ENCODE results near the gene NOG. TPM values are rescaled to one million over a fixed set of nuclear protein-coding genes. Genes with fewer than 3 reads are reported as not detected.

NOG gene
- total and polyA plus RNA-seq, 10 of the 15 experiments (the other 5 are each of a cell fraction or from before 2014, with no cell fraction given): 0.10 TPM; not detected in 9

DNA sequence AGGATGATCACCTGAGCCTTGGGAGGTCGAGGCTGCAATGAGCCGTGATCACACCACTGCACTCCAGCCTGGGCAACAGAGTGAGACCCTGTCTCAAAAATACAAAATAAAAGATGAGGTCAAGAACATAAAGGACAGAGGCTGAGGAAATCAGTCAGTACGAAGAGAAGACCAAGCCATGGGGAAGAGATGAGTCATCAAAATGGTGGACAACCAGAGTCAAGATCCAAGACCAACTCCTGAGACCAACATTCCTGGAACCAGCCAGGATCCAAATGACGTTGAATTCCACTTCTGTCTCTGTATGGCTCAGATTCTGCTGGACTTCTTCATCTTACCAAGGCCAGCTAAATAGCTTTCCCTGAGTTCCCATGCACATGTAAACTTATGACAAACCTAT, 44.8 kb upstream of the NOG start:
- FAIRE-seq (no peak), DNase-seq (ENCODE audit: low read depth, low spot score) (no peak), ATAC-seq (no peak)
- ChIA-PET SMC1A (ENCODE audit: uncharacterized antibody, unreplicated experiment) (no interaction called here), POLR2A (no interaction called here), CTCF (no interaction called here), RAD21 (ENCODE audit: unreplicated experiment) (no interaction called here)
- H3K27ac ChIP-seq (ENCODE audit: control insufficient read depth, insufficient read depth): no peak overlapping the region
- no peaks in the 10 kb centered on the region for H4K20me1 ChIP-seq (ENCODE audit: control insufficient read depth, insufficient read depth)
- no TSS peak for BruUV-seq (replicated peaks)
- H2AFZ ChIP-seq (ENCODE audit: control insufficient read depth, low read depth, low read length): no peak overlapping the region
- H3K79me2 ChIP-seq (ENCODE audit: control insufficient read depth, insufficient read depth, low read length): no peaks in the 10 kb centered on the region
- in situ Hi-C loops (cut with MboI) (no loop called here), intact Hi-C loops (cut with micrococcal nuclease; ENCODE audit: unreplicated experiment) (no loop called here)
- no peaks in the 10 kb centered on the region; a peak in 1 of 4 replicates for H3K27me3 ChIP-seq (replicated peaks in 1 of 2; ENCODE audit: control insufficient read depth in 2 of 2, insufficient read depth in 2 of 2, low read length in 1 of 2)
- H3K4me3 ChIP-seq: no peak overlapping the region
- no peak overlapping the region for H3K9ac ChIP-seq (ENCODE audit: control insufficient read depth, insufficient read depth, low read length)
- H3K4me1 ChIP-seq (ENCODE audit: control insufficient read depth, insufficient read depth, low read length): no peaks in the 10 kb centered on the region
- no peaks in the 10 kb centered on the region for H3K36me3 ChIP-seq (ENCODE audit: control insufficient read depth in 2 of 2, insufficient read depth in 2 of 2, low read length in 1 of 2)
- 12% methylated on average over 4 of the region's 4 CpGs for WGBS (ENCODE audit: insufficient coverage, insufficient replicate concordance, low lambda C conversion rate, missing lambda C conversion rate)
- H3K4me2 ChIP-seq (ENCODE audit: control insufficient read depth, insufficient read depth): no peak overlapping the region
- H3K9me3 ChIP-seq (replicated peaks; ENCODE audit: control insufficient read depth, insufficient read depth, low read length): peaks cover 3% of the 10 kb centered on the region; the same call in 1 of the 3 replicates
- TF ChIP-seq, protein P1, sequence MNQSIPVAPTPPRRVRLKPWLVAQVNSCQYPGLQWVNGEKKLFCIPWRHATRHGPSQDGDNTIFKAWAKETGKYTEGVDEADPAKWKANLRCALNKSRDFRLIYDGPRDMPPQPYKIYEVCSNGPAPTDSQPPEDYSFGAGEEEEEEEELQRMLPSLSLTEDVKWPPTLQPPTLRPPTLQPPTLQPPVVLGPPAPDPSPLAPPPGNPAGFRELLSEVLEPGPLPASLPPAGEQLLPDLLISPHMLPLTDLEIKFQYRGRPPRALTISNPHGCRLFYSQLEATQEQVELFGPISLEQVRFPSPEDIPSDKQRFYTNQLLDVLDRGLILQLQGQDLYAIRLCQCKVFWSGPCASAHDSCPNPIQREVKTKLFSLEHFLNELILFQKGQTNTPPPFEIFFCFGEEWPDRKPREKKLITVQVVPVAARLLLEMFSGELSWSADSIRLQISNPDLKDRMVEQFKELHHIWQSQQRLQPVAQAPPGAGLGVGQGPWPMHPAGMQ (IDR thresholded peaks at IDR 0.05; ENCODE audit: borderline replicate concordance): no peak
- no peak for TF ChIP-seq CHD1 (IDR thresholded peaks at IDR 0.05; ENCODE audit: low read depth, low read length)
- no peak for TF ChIP-seq FOXK2 (IDR thresholded peaks at IDR 0.05)
- TF ChIP-seq, protein P2, sequence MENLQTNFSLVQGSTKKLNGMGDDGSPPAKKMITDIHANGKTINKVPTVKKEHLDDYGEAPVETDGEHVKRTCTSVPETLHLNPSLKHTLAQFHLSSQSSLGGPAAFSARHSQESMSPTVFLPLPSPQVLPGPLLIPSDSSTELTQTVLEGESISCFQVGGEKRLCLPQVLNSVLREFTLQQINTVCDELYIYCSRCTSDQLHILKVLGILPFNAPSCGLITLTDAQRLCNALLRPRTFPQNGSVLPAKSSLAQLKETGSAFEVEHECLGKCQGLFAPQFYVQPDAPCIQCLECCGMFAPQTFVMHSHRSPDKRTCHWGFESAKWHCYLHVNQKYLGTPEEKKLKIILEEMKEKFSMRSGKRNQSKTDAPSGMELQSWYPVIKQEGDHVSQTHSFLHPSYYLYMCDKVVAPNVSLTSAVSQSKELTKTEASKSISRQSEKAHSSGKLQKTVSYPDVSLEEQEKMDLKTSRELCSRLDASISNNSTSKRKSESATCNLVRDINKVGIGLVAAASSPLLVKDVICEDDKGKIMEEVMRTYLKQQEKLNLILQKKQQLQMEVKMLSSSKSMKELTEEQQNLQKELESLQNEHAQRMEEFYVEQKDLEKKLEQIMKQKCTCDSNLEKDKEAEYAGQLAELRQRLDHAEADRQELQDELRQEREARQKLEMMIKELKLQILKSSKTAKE (IDR thresholded peaks at IDR 0.05; ENCODE audit: low read depth, poor library complexity, severe bottlenecking): no peak
- no peak for TF ChIP-seq SIX5 (IDR thresholded peaks at IDR 0.05; ENCODE audit: low read depth, low read length, severe bottlenecking)
- no peak for TF ChIP-seq RCOR1 (conservative IDR thresholded peaks at IDR 0.05; ENCODE audit: low read depth, low read length)
- no peak for TF ChIP-seq TCF12 (IDR thresholded peaks at IDR 0.05; ENCODE audit: low read depth, low read length)
- TF ChIP-seq LARP7 (IDR thresholded peaks at IDR 0.05): no peak
- TF ChIP-seq NR2C2 (IDR thresholded peaks at IDR 0.05; ENCODE audit: borderline replicate concordance, control insufficient read depth, insufficient read length, low read depth): no peak
- TF ChIP-seq NFIC (IDR thresholded peaks at IDR 0.05; ENCODE audit: low read depth, low read length): no peak
- TF ChIP-seq, protein P3, sequence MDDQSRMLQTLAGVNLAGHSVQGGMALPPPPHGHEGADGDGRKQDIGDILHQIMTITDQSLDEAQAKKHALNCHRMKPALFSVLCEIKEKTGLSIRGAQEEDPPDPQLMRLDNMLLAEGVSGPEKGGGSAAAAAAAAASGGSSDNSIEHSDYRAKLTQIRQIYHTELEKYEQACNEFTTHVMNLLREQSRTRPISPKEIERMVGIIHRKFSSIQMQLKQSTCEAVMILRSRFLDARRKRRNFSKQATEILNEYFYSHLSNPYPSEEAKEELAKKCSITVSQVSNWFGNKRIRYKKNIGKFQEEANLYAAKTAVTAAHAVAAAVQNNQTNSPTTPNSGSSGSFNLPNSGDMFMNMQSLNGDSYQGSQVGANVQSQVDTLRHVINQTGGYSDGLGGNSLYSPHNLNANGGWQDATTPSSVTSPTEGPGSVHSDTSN (IDR thresholded peaks at IDR 0.05; ENCODE audit: insufficient replicate concordance, low read depth, low read length): no peak
- TF ChIP-seq SUPT20H (IDR thresholded peaks at IDR 0.05; ENCODE audit: borderline replicate concordance, control insufficient read depth, low read depth, low read length): no peak
- TF ChIP-seq SMAD5 (IDR thresholded peaks at IDR 0.05; ENCODE audit: low read depth): no peak
- TF ChIP-seq, protein P4, sequence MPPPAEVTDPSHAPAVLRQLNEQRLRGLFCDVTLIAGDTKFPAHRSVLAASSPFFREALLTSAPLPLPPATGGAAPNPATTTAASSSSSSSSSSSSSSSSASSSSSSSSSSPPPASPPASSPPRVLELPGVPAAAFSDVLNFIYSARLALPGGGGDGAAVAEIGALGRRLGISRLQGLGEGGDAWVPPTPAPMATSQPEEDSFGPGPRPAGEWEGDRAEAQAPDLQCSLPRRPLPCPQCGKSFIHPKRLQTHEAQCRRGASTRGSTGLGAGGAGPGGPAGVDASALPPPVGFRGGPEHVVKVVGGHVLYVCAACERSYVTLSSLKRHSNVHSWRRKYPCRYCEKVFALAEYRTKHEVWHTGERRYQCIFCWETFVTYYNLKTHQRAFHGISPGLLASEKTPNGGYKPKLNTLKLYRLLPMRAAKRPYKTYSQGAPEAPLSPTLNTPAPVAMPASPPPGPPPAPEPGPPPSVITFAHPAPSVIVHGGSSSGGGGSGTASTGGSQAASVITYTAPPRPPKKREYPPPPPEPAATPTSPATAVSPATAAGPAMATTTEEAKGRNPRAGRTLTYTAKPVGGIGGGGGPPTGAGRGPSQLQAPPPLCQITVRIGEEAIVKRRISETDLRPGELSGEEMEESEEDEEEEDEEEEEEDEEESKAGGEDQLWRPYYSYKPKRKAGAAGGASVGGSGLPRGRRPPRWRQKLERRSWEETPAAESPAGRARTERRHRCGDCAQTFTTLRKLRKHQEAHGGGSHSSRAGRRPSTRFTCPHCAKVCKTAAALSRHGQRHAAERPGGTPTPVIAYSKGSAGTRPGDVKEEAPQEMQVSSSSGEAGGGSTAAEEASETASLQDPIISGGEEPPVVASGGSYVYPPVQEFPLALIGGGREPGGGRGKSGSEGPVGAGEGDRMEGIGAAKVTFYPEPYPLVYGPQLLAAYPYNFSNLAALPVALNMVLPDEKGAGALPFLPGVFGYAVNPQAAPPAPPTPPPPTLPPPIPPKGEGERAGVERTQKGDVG (CRISPR knock-in tag; IDR thresholded peaks at IDR 0.05): no peak
